NCI-H2196 treated with DMSO at 0.1 percent for 48 hours (cell line): ENCODE results near the gene IKBKG.
"Not testable (repeated sequence)": the region's sequence is repeated elsewhere in the genome, so short reads cannot be mapped to it uniquely, and the experiment has no call there.

Experiments
- DNase-seq: peaks from one replicate; lab custom pipeline; 2025; ENCODE audit not compliant: unreplicated experiment; lab: John Stamatoyannopoulos, UW

The IKBKG gene, protein sequence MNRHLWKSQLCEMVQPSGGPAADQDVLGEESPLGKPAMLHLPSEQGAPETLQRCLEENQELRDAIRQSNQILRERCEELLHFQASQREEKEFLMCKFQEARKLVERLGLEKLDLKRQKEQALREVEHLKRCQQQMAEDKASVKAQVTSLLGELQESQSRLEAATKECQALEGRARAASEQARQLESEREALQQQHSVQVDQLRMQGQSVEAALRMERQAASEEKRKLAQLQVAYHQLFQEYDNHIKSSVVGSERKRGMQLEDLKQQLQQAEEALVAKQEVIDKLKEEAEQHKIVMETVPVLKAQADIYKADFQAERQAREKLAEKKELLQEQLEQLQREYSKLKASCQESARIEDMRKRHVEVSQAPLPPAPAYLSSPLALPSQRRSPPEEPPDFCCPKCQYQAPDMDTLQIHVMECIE

DNA sequence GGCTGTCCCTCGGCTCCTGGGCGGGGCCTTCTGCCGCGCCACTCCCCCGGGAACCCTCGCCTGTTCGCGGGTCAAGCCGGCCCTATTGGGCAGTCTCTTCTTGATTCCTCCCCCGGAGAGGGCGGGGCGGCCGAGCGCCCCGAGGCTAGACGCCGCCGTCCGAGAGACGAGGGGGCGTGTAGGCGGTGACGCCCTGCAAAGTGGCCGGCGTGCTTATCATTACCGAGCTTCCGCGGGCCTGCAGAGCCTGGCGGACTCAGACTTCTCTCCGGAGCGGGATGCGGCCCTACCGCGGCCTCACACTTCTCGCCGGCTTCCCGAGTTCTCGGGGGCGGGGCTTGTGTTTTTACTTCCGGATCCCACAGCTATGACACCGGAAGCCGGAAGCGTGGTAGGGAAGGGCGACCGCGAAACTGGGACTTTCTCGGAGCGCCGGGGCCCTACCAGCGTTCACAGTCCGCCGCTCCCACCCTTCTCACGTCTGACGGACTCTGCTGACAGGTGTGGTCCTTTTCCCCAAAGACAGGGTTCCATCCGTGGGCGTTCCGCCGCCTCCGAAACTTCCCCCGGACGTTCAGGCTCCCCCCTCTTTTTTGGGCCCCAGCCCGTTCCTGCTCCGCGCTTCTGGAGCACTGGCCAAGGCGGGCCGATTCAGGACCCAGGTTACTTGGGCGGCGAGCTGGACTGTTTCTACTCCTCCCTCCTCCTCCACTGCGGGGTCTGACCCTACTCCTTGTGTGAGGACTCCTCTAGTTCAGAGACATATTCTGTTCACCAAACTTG is at the start of gene IKBKG:
Gene IKBKG, plus strand, starts transcription at position 376 of the 783 bp plus-strand sequence. CDS start 4,383 bp downstream, outside the sequence.
- peak; percentile 55 for DNase-seq

DNA sequence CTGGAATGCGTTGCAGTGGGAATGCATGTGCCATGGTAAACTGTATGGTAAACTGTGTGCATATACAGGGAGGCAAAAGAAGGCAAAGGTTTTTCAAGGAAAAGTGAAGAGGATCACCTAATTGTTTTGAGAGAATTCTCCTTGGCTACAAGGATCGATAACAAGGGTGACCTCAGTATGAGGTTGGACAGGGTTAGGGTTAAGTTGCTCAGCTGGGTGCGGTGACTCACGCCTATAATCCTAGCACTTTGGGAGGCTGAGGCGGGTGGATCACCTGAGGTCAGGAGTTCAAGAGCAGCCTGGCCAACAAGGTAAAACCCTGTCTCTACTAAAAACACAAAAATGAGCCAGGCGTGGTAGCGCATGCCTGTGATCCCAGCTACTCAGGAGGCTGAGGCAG is 46.0 kb upstream of the IKBKG start:
- DNase-seq: not testable (repeated sequence)

DNA sequence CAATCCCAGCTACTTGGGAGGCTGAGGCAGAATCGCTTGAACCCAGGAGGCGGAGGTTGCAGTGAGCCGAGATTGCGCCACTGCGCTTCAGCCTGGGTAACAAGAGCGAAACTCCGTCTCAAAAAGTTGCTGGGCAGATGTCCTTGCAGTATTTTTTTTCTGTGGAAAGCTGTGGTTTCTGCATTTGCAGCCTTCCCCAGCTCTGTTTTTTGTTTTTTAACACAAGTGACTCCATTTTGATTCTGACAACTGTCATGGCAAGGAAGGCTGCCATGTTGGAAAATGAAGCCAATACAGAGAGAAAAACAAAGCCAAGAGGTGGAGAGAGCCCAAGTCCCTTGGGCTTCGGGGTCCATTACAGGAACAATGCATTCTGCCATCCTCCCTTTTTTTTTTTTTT is 45.3 kb upstream of the IKBKG start:
- no peak for DNase-seq

DNA sequence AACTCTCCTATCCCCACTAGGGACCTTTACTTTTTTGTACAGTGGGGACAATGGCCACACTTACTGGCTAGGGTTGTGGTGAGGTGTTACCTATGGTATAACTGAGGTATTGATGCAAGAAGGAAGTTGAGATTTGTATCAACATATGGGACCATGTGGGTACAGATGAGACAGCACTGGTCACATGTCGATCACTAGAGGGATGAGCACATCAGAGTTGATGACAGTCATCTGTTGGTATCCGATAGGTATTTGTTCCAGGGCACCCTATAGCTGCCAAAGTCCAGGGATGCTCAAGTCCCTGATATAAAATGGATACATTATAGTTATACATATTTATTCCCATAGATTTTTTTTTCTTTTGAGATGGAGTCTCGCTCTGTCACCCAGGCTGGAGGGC is 44.4 kb upstream of the IKBKG start:
- DNase-seq: no peak

DNA sequence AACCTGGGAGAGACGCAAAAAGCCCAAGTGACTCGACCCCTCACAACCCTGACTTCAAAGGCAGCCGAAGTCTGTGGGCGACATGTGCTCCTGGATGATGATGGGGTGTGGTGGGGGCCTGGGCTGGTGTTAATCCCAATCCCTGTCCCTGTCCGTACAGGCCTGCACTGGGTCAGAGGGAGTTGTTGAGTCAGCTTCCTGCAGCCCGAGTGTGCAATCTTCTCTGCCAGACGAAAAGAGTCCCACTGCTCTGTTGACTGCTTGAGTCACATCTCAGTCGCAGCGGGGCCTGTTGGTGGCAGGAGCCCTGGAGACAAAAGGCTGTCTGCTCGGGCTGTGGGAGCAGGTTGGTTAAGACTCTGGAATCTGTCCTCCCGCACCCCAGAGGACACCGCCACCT is 41.7 kb upstream of the IKBKG start:
- no peak for DNase-seq

DNA sequence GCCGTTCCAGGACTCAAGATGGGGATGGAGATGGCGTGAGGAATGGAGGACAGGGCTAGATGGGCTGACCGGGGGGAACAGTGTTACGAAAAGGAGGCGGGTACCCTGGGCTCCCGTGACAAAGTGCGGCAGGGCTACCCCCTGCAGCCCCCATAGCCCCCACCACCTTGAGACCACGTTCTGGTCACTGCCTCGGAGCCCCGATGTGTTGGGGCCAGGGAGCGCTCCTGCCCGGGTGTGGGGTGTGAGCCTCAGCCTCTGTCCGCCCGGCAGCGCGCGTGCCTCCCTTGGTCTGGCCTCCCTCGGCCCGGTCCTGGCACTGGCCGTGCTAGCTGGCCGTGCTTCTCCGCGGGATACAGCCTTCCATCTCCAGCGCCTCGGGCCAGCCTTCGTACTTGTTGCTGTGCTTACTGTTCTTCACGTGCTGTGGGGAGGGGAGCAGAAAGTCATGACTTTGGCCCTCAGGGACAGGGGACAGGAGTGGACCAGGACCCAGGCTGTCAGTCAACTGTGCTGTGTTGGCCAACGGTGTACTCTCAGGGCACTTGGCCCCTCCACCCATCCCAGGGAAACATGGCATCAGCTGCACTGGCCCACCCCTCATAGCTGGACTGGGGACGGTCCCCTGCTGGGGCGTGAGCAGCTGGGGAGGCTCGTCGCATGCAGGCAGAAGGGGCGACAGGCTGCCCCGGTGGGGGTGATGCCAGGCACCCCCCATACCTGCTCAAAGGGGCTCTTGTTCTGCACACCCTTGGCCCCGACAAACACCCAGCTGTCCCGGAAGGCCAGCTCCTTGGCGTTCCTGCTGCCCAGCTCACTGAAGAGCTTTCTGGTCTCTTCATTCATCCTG is 40.7 kb upstream of the IKBKG start:
- DNase-seq: no peak

DNA sequence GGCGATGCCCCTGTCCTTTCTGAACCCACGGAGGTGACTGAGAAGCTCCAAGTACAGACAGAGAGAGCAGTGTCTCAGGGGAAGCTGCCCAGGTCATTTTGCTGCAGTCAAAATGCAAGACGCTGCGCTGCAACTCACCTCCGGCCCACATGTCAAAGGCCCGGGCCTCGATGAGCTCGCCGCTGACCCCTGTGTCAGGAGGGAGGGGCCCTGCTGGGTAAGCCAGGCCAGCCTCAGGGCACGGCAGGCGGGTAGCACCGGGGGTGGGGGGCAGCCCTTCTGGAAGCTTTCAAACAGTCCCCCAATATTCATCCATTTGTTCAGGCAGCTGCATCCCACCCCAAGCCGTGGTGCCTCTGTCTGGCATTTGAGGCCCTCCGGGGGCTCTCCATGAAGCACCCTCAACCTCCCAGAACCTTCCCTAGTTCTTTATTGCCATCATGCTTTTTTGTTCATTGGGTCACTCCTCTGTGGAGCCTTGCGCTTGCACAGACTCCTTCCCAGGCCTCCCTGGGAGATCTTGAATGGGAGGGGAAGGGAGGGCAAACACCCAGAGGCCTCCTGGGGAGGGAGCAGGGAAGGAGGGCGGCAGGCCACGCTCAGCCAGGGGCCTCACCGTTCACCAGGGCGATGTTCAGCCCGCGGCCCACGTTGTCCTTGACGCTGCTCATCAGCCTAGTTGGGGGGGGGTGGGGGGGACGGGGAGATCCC is 39.6 kb upstream of the IKBKG start:
- DNase-seq: no peak

DNA sequence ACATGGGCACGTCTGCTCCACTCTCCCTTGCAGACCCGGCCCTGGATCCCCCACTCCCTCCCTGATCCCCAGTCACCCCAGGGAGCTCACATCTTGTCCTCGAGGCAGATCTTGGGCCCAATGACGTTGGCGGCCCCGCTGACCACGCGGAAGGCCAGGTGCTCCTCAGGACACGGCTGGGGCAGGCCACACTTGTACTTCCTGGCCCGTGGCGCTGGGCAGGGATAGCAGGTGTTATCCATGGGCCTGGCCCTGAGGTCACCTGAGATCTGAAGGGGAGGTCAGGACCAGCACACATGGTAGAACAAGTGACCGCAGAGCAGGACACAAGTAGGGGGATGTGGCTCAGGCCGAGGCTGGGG is 39.1 kb upstream of the IKBKG start:
- DNase-seq: no peak

DNA sequence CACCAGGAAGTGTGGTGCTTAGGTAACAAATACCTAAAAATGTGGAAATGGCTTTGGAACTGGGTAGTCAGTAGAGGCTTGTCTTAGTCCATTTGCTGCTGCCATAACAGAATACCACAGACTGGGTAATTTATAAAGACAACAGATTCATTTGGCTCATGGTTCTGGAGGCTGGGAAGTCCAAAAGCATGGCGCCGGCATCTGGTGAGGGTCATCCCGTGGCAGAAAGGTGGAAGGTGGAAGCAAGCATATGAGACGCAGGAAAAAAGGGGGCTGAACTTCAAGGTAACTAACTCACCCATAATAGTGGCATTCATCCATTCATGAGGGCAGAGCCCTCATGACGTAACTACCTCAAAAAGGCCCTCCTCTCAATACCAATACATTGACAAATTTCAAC is 38.0 kb upstream of the IKBKG start:
- DNase-seq: no peak

DNA sequence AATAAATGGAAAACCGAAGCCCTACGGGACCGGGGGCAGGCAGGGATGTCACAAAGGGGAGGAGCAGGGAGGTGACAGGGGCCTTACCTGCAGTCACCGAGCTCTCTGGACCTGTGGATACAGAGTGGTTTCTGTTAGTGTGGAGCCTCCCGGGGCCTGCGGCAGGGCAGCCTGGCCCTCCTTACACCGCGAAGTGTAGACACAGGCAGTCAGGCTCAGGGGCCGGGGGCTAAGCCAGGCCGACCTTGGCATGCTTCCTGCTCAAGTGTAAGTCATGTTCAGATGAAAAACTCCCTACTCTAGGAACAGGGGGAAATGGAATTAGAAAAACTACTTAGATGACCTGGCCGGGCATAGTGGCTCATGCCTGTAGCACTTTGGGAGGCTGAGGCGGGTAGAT is 35.7 kb upstream of the IKBKG start:
- no peak for DNase-seq

DNA sequence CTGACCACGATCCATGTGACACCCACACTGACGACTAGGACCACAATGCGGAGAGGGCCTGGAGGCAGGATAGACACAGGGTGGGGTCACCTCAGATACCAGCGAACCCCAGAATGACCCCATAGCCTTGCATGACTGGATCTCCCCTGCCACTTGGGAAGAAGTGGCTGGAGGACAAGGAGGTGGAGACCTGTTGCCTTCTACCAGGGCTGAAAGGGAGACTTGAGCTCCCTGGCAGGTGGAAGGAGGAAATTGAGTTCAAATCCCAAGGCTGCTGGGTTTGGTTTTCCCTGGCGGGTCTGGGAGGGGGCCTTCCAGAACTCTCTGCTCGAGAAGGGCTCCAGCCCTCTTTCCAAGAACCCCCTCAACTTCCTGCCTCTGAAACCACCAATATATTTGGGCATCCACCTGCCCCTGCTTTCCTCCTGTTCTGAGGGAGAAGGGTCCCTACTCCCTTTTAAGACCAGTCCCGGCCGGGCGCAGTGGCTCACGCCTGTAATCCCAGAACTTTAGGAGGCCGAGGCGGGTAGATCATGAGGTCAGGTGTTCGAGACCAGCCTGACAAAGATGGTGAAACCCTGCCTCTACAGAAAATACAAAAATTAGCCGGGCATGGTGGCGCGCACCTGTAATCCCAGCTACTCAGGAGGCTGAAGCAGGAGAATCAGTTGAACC is 34.4 kb upstream of the IKBKG start:
- DNase-seq: no peak

DNA sequence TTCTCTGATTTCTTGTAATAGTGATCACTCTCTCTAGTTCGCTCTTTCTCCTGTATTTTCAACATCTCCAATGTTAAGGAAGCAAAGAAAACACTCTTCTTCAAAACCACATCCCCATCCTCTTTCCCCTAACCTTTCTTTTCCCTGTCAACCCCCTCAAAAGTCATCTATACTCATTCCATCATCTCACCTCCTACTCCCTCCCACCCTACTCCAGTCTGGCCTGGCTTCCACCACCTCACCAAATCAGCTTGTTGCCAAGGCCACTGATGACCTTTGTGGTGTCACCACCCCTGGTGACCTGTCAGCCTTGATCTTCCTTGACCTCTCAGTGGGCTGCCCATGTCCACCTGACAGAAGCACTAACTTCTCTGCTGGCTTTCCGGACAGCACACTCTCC is 33.7 kb upstream of the IKBKG start:
- DNase-seq: no peak

DNA sequence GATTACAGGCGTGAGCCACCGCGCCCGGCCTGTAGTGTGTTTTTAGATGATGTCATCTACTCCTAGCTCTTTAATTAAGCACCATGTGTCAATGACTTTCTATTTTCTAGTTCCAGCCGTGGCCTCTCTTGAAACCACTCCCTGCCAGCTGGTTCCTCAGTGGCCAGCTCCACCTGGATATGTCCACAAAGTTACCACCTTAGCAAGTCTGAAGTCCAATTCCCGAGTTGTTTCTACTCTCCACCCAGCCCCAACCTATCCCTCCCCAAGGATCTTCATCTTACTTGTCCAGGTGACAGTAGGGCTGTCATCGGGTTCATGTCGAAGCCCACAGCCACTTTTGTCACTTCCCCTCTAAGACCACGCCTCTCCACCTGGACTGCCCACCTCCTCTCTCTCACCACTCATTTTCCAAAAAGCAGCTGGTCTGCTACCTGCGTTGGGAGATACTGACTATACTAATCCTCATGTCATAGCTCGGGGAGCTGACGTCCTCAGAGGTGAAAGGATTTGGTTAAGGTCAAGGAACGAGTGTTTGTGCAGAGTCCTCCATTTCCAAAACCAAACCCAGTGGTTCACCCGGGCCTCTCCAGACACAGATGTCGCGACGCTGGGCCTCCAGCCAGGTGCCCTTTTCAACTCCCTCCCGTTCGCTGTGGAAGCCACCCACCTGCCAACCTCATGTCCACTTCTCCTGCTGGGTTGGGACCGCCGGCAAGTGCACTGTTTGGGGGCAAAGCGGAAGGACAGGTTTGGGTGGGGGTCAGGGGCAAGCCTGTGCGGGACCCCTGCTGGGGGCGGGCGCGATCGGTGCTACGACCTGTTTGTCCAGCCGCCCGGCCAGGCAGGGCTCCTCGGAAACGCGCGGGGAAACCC is 32.1 kb upstream of the IKBKG start:
- DNase-seq: no peak

DNA sequence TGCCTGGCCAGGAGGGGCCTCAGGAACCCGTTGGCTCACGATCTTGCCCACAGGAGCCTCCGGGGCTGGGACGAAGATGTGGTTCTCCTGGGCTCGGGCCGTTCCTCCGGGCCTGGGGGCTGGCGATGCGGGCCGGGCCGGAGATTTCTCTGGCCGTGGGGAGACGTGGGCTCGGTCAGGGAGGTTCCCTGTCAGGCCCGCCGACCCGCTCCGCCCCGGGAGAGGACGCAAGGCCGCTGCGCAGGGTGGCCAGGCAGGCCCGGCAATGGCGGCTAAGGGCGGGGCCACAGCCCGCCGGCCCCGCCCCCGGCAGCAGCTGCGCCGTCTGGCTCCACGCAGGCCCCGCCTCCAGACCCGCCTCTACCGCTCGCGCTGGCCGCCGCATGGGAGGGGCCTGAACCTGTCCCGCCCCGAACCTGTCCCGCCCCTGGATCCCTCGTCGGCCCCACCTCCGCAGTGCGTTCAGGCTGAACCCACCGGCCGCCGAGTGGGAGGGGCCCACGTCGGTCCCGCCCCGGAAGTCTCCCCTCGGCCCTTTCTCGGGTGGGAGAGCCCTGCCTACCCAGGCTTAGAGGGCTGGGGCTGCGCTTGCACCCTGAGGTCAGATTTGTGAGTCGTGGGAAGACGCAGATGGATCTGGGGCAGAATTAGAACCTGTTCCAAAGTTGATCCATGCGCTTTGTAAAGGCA is 31.3 kb upstream of the IKBKG start, which contains the start of gene FAM3A:
Gene FAM3A, minus strand, starts transcription at position 267 of the 690 bp plus-strand sequence. CDS start 460 bp downstream, outside the sequence.
- DNase-seq: peak; percentile 57

DNA sequence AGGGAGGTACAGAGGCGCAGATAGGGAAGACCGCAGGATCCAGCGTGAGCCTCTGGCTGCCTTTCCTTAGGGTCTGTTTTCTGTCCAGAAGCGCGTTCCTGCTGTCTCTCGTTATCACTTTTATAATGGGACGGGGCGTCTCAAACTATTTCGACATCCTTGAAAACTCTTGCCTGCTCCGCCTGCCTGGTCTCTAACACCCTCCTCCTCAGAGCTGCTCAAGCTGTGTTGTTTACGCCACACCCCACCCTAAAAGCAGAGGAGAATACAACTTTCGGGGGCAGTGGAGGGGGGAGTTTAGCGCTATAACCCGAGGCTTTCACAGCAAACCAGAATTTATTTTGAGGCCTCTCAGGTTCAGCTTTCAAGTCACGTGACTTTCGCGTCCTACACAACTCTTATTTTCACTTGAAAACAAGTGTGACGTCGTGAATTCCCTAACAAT is 30.7 kb upstream of the IKBKG start:
- DNase-seq: no peak

DNA sequence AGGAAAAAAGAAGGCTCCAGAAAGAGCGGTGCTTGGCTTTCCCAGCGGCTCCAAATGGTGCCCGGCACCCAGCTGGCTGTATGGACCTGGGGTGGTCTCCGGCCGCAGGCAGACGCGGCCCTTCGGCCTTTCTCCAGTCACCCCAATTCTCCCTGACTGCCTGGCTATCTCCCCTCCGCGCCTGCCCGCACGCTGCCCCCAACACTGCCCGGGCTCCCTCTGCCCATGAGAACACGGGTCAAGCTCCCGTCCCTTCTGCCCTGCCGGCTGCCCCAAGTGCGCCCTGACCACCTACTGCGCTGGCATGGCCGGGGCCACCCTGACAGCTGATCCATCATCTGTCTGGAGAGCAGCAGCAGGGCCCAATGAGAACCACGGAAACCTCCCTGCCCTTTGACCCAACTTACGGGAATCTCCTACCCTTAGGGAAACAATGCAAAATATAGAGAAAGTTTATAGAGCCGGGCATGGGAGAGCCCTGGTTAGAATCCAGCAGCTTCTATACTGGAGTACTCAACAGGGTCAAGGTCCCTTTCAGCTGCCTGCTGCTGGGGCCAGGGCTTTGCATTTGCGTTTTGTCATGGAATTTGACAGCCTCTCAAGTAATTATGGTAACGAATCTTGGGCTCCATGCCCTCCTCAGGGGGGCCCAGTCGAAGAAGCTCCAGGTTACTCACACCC is 30.2 kb upstream of the IKBKG start:
- no peak for DNase-seq

DNA sequence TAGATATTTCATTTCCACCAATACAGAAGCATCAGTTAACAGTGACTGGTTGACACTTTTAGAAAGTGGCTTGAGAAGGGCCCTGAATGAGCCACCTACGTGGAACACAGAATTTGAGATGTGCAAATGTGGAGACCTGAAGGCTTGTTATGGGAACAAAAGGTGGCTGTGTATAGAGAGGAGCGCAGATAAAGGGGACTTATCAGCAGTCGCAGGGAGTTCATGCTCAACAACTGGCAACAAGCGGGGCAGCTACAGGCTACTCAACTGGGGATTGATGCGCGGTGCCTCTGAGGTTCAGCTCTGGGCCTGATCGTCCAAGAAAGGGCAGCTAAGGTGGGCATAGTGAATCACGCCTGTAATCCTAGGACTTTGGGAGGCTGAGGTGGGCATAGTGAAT is 28.0 kb upstream of the IKBKG start:
- no peak for DNase-seq
